DOHH2 (cell line): ENCODE data around the gene OXTR.

ENCODE experiments used
- CTCF ChIP-seq: fragments of 200-600 bp; sonication (generic); IDR thresholded peaks from one replicate; pipeline ENCODE4 v1.5.1; 2014; ENCODE audit warnings: antibody characterized with exemption, mild to moderate bottlenecking, low read depth, low read length; ENCODE audit not compliant: poor library complexity, severe bottlenecking
- EZH2phosphoT487 ChIP-seq: fragments of 200-600 bp; sonication (generic); IDR thresholded peaks from 2 replicates; pipeline ENCODE4 v1.6.1; 2017; ENCODE audit warnings: borderline replicate concordance, mild to moderate bottlenecking, antibody characterized with exemption, low read length, moderate library complexity, mixed read lengths

GRCh38 chr3:8790529-8790928, 21.1 kb upstream of the OXTR start:
- TF ChIP-seq CTCF (no peak), EZH2phosphoT487 (no peak)
